Ramos (cell line): ENCODE data around the gene ADCY1.

Source experiments
- in situ Hi-C: fragments of 300-500 bp; cut with MboI; formaldehyde crosslinking; loops from one replicate; pipeline ENCODE4 v1.14.3; 2022; ENCODE audit warnings: low sequenced_read_pairs; ENCODE audit not compliant: unreplicated experiment

Gene ADCY1

GRCh38 chr7:45575501-45576248 lies 1.5 kb downstream of the ADCY1 start:
- in situ Hi-C loops, result no loop called here

DNA sequence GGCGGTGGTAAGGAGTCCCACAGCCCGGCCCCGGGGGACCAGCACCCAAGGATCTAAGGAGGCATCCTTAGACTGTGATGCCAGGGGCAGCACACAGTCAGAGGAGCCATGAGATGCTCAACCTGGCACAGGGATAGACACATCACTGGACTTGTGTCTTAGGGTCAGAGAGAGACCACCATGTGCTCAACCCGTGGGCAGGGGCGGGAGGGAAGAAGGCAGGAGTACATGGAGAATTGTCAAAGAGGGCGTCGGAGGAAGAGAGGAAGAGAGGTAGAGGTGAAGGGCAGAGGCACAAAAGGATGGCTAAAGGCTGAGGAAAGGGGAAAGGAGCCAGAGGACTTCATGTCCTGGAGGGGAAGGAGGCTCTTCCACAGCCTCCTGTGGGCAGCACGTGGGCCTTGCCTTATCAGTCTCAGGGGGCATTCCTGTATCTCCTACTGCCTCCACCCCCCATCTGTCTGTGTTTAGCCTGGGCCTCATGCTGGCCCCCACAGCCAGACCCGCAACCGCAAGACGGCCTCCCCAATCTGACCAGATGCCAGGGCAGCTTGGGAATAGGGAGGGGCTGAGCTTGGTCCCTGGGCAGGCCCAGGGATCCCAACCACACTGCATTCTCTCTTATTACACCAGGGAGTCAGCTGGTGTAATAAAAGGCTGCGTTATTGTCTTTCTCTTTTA lies 2.2 kb downstream of the ADCY1 start:
- in situ Hi-C loops, result no loop called here

DNA sequence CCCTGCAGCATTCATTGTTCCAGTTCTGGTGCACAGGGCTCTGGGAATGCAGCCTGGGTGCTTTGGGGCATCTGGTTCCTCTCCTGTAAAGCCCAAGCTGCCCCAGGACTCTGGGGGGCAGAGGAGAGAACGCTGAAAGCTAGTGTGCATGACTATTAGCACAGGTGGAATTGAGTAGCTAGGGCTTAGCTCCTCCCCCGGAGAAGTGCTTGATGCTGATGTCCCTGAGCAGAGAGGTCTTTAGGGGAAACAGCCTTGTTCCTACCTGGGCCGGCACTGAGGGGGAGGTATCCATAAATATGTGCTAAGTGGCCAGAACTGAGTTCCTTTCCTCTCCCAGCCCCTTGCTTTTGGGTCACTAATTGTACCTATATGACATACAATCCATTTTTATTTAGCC lies 3.9 kb downstream of the ADCY1 start:
- in situ Hi-C loops, result no loop called here

DNA sequence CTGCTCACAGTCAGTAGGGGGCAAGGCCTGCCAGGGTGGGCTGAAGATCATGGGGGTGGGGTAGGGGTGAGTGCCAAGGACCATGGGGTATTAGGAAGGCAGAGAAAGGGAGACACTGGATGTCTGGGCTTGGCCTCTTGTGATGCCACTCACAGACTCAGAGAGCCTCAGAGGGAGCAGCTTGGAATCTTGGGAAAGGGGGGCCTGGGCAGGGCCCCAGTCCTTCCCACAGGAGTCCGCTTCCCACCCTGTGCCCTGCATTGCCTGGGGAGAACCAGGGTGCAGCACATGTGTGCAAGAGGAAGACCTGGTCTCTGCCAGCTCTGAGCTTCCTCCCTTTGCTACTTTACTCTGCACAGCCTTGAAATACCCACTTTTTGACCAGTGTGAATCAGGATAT lies 4.3 kb downstream of the ADCY1 start:
- in situ Hi-C loops, result no loop called here

- in situ Hi-C loops, result no loop called here
Observed at GRCh38 chr7:45579391-45579801, 5.2 kb downstream of the ADCY1 start.

- in situ Hi-C loops, result no loop called here
Observed at GRCh38 chr7:45580053-45580872, 6.1 kb downstream of the ADCY1 start.

GRCh38 chr7:45581271-45581780 lies 7.2 kb downstream of the ADCY1 start:
- in situ Hi-C loops, result no loop called here

GRCh38 chr7:45582136-45582749 lies 8.1 kb downstream of the ADCY1 start:
- in situ Hi-C loops, result no loop called here

DNA sequence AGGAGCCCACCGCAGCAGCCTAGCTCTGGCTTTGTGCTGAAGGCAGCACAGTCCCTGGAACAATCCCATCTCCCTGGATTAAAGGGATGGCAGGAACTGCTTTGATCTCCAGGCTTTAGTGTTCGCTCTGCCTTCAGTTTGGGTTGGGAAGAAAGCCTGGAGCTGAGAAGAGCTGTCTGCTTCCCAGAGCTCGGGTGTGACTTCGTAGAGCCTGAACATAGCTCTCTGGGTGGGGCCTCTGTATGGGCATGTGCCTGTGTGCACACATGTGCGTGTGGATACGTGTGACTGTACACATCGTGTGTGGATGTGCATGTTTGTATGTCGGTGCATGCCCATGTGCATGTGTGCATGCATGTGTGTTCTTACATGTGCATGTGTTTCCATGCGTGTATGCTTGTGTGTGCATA lies 8.7 kb downstream of the ADCY1 start:
- in situ Hi-C loops, result no loop called here

- in situ Hi-C loops, result no loop called here
Observed at GRCh38 chr7:45583296-45583695, 9.1 kb downstream of the ADCY1 start.

DNA sequence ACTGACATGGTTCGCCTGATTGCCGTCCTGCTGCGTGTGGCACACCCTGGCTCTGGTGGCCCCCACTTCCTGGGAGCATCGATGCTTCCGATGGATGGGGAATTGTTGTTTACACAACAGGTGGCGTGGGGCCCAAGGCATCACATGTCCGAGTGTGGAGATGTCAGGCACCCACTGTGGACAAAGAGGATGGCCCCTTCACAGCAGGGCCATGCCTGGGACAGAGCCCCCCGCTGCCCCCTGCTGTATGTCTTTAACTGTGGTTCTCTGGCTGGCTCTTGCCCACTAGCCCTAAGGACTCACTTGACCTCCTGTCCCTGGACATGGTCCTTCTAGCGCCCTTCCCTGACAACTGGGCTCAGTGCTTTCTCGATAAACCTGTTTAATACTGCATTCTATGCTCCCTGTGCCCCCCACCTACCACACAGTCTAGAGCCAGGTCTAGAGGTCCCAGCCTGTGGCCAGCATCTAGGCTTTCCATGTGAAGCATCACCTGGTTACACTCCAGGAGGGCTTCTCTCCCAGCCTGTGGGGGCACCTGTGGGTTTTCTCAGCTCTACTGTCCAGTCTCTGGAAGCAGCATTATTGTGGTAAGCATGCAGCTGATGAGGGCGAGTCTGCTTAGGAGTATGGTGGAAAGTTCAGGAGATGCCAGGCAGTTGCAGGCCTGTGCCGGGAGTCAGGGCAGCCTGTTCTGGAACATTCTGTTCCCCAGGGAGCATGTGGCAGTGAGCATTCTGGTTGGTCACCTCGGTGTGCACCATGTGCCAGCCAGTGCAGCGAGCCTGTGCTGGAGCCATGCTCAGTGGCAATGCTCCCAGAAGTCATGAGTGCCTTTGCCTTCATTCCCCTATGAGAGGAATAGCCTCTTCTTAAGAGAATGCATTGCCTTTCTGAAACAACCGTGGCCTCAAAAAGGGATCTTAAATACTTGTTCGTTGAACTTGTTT lies 10.4 kb downstream of the ADCY1 start:
- in situ Hi-C loops, result no loop called here

DNA sequence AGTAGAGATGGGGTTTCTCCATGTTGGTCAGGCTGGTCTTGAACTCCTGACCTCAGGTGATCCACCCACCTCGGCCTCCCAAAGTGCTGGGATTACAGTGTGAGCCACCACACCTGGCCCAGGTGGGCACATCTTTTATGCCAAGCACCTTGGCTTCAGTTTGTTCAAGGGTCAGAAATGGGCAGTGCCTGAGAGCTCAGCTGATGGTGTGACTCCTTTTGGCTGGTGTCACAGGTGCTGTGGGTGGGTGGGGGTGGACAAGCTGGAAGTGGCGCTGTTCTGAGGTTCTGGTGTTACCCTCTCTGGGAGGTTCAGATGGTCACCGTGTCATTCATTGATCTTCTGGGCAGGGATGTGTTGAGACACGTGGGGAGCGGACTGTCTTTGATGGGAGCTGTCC lies 11.5 kb downstream of the ADCY1 start:
- in situ Hi-C loops, result no loop called here

- in situ Hi-C loops, result no loop called here
Observed at GRCh38 chr7:45586542-45587520, 12.7 kb downstream of the ADCY1 start.

DNA sequence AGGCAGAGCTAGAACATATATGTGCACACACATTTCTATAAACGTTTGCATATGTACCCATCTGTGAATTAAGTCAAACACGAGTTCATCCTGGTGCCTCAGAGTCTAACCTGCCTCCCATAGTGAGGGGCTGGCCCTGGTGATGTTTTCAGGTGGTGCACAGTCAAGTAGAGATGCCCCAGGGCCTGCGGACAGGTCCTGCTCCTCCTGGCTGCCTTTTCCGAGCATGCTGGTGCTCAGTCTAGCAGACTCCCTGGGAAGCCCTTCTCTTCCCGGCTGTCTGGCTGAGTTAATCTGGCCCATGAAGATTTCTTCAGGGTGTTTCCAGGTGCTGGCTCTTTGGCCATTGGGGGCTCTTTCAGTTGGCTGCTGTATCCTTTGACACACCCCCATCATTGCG lies 14.3 kb downstream of the ADCY1 start:
- in situ Hi-C loops, result no loop called here

- in situ Hi-C loops, result no loop called here
Observed at GRCh38 chr7:45589061-45589460, 14.9 kb downstream of the ADCY1 start.

DNA sequence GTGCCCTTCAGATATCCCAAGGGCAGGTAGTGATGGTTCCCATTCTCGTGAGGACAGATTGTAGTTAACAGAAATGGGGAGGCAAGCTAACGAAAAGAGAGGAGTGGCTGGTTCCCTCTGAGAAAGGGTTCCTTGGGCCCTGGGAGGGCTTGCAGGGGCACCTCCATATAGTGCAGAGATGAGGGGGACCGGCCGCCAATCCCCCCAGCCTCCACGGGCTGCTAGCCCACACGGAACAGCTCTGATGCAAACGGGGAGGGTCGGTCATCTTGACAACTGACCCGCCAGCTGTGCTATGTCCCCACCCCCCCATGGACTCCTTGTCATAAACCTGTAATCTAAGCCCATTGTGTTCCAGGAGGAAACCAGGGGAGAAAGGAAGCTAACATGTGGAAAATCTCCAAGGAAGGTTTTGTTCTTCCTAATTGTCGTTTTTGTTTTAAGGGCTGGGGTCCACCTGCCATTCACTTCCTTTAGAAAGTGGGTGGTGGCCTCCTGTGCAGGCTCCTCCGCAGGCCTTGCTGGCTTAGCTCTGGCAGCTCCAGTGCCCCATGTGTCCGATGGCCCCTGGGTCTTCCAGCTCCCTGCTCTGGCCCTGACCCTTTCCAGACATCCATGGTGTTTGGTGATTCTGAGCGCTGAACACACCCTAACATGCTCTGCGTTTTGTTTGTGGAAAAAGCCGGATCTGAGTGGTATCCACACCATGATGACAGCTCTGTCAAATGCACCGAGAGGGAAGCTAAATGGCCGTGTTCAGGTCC lies 15.9 kb downstream of the ADCY1 start:
- in situ Hi-C loops, result no loop called here

- in situ Hi-C loops, result no loop called here
Observed at GRCh38 chr7:45590679-45591057, 16.5 kb downstream of the ADCY1 start.
